DND-41 (cell line): ENCODE measurements around the gene IGSF8.

ENCODE experiments used
- ATAC-seq: fragments of 200-7000 bp; cut with Tn5 transposase; 3 replicates; pipeline ENCODE4 v1.9.1; 2021; ENCODE audit warnings: low read depth; ENCODE audit not compliant: insufficient read depth
- DNase-seq: peaks from one replicate; pipeline ENCODE4 v3.0.0-alpha.2; 2020
- H2AFZ ChIP-seq: 2 replicates; pipeline ENCODE4 v1.6.0; 2012; ENCODE audit warnings: low read depth, low read length
- H3K27ac ChIP-seq: 2 replicates; pipeline ENCODE4 v1.5.1; 2012; ENCODE audit warnings: low read length, inconsistent platforms
- H3K27me3 ChIP-seq: fragments of 200-600 bp; sonication (generic); 2 replicates; pipeline ENCODE4 v1.6.0; 2012; ENCODE audit warnings: low read length, mild to moderate bottlenecking, inconsistent platforms; ENCODE audit not compliant: insufficient read depth, poor library complexity
- H3K36me3 ChIP-seq: 2 replicates; pipeline ENCODE4 v1.5.1; 2012; ENCODE audit warnings: low read length, inconsistent platforms; ENCODE audit not compliant: insufficient read depth
- H3K4me1 ChIP-seq: 2 replicates; pipeline ENCODE4 v1.5.1; 2012; ENCODE audit warnings: mild to moderate bottlenecking, low read length; ENCODE audit not compliant: insufficient read depth
- H3K4me2 ChIP-seq: 2 replicates; pipeline ENCODE4 v1.6.0; 2012; ENCODE audit warnings: mild to moderate bottlenecking, moderate library complexity, low read length, inconsistent platforms; ENCODE audit not compliant: insufficient read depth
- H3K4me3 ChIP-seq, 2 experiments: fragments of 200-600 bp in 1 of 2; shearing (Covaris generic) in 1 of 2; 2 replicates each; pipeline ENCODE4 v1.5.1; 2012 to 2016; ENCODE audit warnings: inconsistent platforms in 2 of 2, low read length in 2 of 2, mild to moderate bottlenecking in 2 of 2, low read depth in 1 of 2, moderate library complexity in 1 of 2
- H3K79me2 ChIP-seq: 2 replicates; pipeline ENCODE4 v1.6.0; 2012; ENCODE audit warnings: low read length, inconsistent platforms; ENCODE audit not compliant: insufficient read depth
- H3K9ac ChIP-seq: 2 replicates; pipeline ENCODE4 v1.6.0; 2012; ENCODE audit warnings: low read depth, mild to moderate bottlenecking, inconsistent platforms, low read length, moderate library complexity
- H3K9me3 ChIP-seq: 2 replicates; pipeline ENCODE4 v1.5.1; 2012; ENCODE audit warnings: low read length, moderate library complexity, mild to moderate bottlenecking, inconsistent platforms; ENCODE audit not compliant: insufficient read depth, severe bottlenecking
- H4K20me1 ChIP-seq: 2 replicates; pipeline ENCODE4 v1.6.0; 2012; ENCODE audit warnings: low read length; ENCODE audit not compliant: insufficient read depth
- EZH2 ChIP-seq: IDR thresholded peaks from 3 replicates; pipeline ENCODE4 v1.6.1; 2012; ENCODE audit warnings: borderline replicate concordance, low read depth, mild to moderate bottlenecking, moderate library complexity, low read length, inconsistent platforms; ENCODE audit not compliant: severe bottlenecking
- TF ChIP-seq, protein P1 (sequence below): IDR thresholded peaks from 2 replicates; pipeline ENCODE4 v1.5.1; 2012; ENCODE audit warnings: borderline replicate concordance, low read length, moderate library complexity, mild to moderate bottlenecking; ENCODE audit not compliant: poor library complexity, severe bottlenecking; ENCODE audit errors: extremely low read depth

IGSF8 gene

GRCh38 chr1:160071289-160071688, 27.1 kb downstream of the IGSF8 start:
- Histone ChIP-seq H3K9me3 (no peaks in the 10 kb centered on the region), H3K36me3 (no peaks in the 10 kb centered on the region), H2AFZ (no peak overlapping the region), H4K20me1 (no peaks in the 10 kb centered on the region), H3K4me3 (no peak overlapping the region), H3K4me1 (peaks cover 19% of the 10 kb centered on the region), H3K27me3 (peaks cover 14% of the 10 kb centered on the region), H3K27ac (no peak overlapping the region), H3K79me2 (no peaks in the 10 kb centered on the region), H3K4me2 (peak overlapping the region; percentile 91), H3K9ac (no peak overlapping the region)
- DNase-seq (no peak), ATAC-seq (no peak)
- no peak for TF ChIP-seq EZH2
- TF ChIP-seq, protein P1, sequence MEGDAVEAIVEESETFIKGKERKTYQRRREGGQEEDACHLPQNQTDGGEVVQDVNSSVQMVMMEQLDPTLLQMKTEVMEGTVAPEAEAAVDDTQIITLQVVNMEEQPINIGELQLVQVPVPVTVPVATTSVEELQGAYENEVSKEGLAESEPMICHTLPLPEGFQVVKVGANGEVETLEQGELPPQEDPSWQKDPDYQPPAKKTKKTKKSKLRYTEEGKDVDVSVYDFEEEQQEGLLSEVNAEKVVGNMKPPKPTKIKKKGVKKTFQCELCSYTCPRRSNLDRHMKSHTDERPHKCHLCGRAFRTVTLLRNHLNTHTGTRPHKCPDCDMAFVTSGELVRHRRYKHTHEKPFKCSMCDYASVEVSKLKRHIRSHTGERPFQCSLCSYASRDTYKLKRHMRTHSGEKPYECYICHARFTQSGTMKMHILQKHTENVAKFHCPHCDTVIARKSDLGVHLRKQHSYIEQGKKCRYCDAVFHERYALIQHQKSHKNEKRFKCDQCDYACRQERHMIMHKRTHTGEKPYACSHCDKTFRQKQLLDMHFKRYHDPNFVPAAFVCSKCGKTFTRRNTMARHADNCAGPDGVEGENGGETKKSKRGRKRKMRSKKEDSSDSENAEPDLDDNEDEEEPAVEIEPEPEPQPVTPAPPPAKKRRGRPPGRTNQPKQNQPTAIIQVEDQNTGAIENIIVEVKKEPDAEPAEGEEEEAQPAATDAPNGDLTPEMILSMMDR: no peak

- peak; percentile 93 for DNase-seq
- Histone ChIP-seq H3K9ac (peak overlapping the region; percentile 54), H3K27me3 (peaks cover 10% of the 10 kb centered on the region), H3K9me3 (no peaks in the 10 kb centered on the region), H2AFZ (peak overlapping the region; percentile 96), H3K79me2 (no peaks in the 10 kb centered on the region), H3K36me3 (no peaks in the 10 kb centered on the region), H3K4me2 (peak overlapping the region; percentile 91), H3K27ac (peak overlapping the region; percentile 38; the same call in 1 of the 2 replicates), H4K20me1 (no peaks in the 10 kb centered on the region), H3K4me1 (peaks cover 19% of the 10 kb centered on the region), H3K4me3 (peak overlapping the region; percentile 43 to 80; a peak in 3 of 4 replicates)
- ATAC-seq: peak; percentile 98
- TF ChIP-seq, protein P1: no peak
- no peak for TF ChIP-seq EZH2
Measured at GRCh38 chr1:160070243-160071163, 27.9 kb downstream of the IGSF8 start.

- H3K4me2 ChIP-seq: peak within 1 kb of the TSS; percentile 91
- H3K4me1 ChIP-seq: peaks cover 19% of the 10 kb centered on the region
- DNase-seq: no peak
- no peaks in the 10 kb centered on the region for H4K20me1 ChIP-seq
- peak within 1 kb of the TSS; percentile 43 to 80; a peak in 3 of 4 replicates for H3K4me3 ChIP-seq
- peaks cover 2% of the 10 kb centered on the region for H3K27me3 ChIP-seq
- H3K27ac ChIP-seq: peak within 1 kb of the TSS; percentile 38; the same call in 1 of the 2 replicates
- TF ChIP-seq EZH2: peak; percentile 29
- TF ChIP-seq, protein P1: no peak
- H3K9me3 ChIP-seq: no peaks in the 10 kb centered on the region
- 0 out of 3 replicates have a peak, but pooled peaks have one; percentile 0 for ATAC-seq
- H3K36me3 ChIP-seq: no peaks in the 10 kb centered on the region
- peak within 1 kb of the TSS; percentile 96 for H2AFZ ChIP-seq
- no peaks in the 10 kb centered on the region for H3K79me2 ChIP-seq
- peak within 1 kb of the TSS; percentile 54 for H3K9ac ChIP-seq
Measured at GRCh38 chr1:160069460-160070231, 28.8 kb downstream of the IGSF8 start, which contains the start of gene KCNJ10. Gene KCNJ10, minus strand, starts transcription at chr1:160070160. Its CDS starts 27,628 bp downstream, at chr1:160042532.
